Measurements from ENCODE around the gene SERINC3.

- TF ChIP-seq CTCF (IDR thresholded peaks at IDR 0.05; ENCODE audit: low read length) (no peak), EZH2 (optimal IDR thresholded peaks at IDR 0.05; ENCODE audit: low read depth, low read length) (no peak)
Measured at GRCh38 chr20:44463466-44463865, 58.4 kb downstream of the SERINC3 start.

Measured in MM.1S (cell line).